Subcutaneous adipose tissue (tissue), 4 donors: ENCODE data around the gene GRIA4. TPM values are rescaled to one million over a fixed set of nuclear protein-coding genes. Genes with fewer than 3 reads are reported as not detected.

Source experiments
- total RNA-seq, 4 donors: library from RNA; depleted of rRNA; stranded (reverse); fragments of >200 nt; gene quantifications; one replicate each; pipeline ENCODE4 v1.1.0, GENCODE V29; 2016
- TF ChIP-seq, protein P1 (sequence below): fragments of 450-650 bp; IDR thresholded peaks from one replicate; pipeline ENCODE4 v1.5.1; 2016; ENCODE audit warnings: low read depth, mild to moderate bottlenecking, control low read depth, antibody characterized with exemption, moderate library complexity

Gene GRIA4
- total RNA-seq, 4 donors from 2014 or later: not detected

- TF ChIP-seq, protein P1, sequence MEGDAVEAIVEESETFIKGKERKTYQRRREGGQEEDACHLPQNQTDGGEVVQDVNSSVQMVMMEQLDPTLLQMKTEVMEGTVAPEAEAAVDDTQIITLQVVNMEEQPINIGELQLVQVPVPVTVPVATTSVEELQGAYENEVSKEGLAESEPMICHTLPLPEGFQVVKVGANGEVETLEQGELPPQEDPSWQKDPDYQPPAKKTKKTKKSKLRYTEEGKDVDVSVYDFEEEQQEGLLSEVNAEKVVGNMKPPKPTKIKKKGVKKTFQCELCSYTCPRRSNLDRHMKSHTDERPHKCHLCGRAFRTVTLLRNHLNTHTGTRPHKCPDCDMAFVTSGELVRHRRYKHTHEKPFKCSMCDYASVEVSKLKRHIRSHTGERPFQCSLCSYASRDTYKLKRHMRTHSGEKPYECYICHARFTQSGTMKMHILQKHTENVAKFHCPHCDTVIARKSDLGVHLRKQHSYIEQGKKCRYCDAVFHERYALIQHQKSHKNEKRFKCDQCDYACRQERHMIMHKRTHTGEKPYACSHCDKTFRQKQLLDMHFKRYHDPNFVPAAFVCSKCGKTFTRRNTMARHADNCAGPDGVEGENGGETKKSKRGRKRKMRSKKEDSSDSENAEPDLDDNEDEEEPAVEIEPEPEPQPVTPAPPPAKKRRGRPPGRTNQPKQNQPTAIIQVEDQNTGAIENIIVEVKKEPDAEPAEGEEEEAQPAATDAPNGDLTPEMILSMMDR: no peak
Observed at GRCh38 chr11:105811242-105811641, 201.4 kb downstream of the GRIA4 start.

GRCh38 chr11:105821372-105821771 is 211.5 kb downstream of the GRIA4 start:
- TF ChIP-seq, protein P1: no peak

- TF ChIP-seq, protein P1: no peak
Observed at GRCh38 chr11:105821781-105822180, 211.9 kb downstream of the GRIA4 start.

DNA sequence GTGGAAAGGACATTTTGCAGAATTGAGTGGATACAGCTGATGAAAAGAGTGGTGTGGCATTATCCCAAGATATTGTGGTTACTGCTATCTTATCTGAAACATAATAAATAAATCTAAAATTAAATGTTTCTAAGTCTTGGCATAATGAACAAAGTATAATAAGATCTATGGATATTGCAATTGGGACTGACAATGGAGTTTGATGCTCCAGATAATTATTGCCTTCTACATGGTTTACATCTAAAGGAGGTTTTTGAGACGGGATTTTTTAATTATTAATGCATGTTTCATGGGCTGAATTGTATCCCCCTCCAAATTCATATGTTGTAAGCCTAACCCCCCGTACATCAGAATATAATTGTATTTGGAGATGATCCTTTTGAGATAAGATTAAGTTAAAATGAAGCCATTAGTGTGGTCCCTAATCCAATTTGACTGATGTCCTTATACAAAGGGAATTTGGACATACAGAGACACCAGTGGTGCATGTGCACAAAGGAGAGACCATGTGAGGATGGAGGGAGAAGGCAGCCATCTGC is 213.7 kb downstream of the GRIA4 start:
- TF ChIP-seq, protein P1: no peak

GRCh38 chr11:105824457-105825013 is 214.7 kb downstream of the GRIA4 start:
- TF ChIP-seq, protein P1: no peak

DNA sequence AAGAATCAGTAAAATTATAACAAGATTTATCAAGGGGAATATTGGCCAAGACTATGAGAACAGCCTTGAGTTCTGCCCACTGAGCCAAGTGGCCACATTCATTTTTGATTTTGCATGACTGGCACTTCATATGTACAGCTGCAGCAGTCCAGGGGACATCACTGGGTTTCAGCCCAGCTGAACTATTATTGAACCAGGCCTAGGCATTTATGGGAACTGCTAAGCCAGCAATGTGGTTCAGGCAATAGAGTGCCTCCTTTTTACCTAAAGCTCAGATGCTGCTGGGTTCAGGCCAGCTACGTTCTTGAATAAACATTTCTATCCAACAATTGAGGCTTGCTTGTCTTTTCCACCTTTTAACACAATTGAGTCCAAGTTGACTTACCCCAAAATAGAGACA is 215.3 kb downstream of the GRIA4 start:
- TF ChIP-seq, protein P1: no peak

GRCh38 chr11:105827906-105828305 is 218.0 kb downstream of the GRIA4 start:
- TF ChIP-seq, protein P1: no peak
